Kidney epithelial cell (primary cell): ENCODE data around the gene CRCP. TPM values are rescaled to one million over a fixed set of nuclear protein-coding genes. Genes with fewer than 3 reads are reported as not detected.

Experiments used
- DNase-seq: peaks from one replicate; pipeline ENCODE4 v3.0.0-alpha.2; 2010; ENCODE audit warnings: low read depth
- H3K27me3 ChIP-seq: 2 replicates; pipeline ENCODE4 v1.6.0; 2011; ENCODE audit warnings: low read length; ENCODE audit not compliant: control insufficient read depth, insufficient read depth
- H3K36me3 ChIP-seq: 2 replicates; pipeline ENCODE4 v1.5.1; 2011; ENCODE audit warnings: low read length; ENCODE audit not compliant: control insufficient read depth, insufficient read depth
- H3K4me3 ChIP-seq: 2 replicates; pipeline ENCODE4 v1.5.1; 2011; ENCODE audit warnings: low read depth, mild to moderate bottlenecking, control low read depth, low read length
- total RNA-seq: library from RNA; depleted of rRNA; stranded (reverse); fragments of >200 nt; gene quantifications from 2 replicates; pipeline ENCODE4 v1.2.3, GENCODE V29; 2015
- TF ChIP-seq, protein P1 (sequence below): IDR thresholded peaks from 2 replicates; pipeline ENCODE4 v1.5.1; 2011; ENCODE audit warnings: mild to moderate bottlenecking, moderate library complexity, low read length, control low read depth, inconsistent platforms; ENCODE audit not compliant: insufficient read depth, poor library complexity, severe bottlenecking

Gene CRCP
- total RNA-seq, 1 donor from 2014 or later: 38.5 TPM

DNA sequence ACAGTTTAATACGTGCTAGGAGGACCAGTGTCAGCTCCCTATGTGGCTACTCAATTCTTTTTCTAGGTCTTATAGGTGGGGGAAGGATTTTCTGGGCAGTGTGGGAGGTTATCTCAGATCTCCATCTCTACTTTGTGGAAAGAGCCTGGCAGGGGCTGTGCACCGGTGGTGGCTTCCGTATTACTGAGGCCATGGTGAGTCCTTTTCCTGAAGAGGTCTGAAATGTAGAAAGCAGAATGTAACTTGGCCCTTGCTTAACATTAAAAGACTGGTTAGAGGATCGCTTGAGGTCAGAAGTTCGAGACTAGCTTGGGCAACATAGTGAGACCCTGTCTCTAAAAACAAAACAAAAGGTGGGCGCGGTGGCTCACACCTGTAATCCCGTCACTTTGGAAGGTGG is 87.8 kb downstream of the CRCP start:
- Histone ChIP-seq H3K4me3 (no peak overlapping the region), H3K36me3 (no peaks in the 10 kb centered on the region), H3K27me3 (no peaks in the 10 kb centered on the region)
- TF ChIP-seq, protein P1, sequence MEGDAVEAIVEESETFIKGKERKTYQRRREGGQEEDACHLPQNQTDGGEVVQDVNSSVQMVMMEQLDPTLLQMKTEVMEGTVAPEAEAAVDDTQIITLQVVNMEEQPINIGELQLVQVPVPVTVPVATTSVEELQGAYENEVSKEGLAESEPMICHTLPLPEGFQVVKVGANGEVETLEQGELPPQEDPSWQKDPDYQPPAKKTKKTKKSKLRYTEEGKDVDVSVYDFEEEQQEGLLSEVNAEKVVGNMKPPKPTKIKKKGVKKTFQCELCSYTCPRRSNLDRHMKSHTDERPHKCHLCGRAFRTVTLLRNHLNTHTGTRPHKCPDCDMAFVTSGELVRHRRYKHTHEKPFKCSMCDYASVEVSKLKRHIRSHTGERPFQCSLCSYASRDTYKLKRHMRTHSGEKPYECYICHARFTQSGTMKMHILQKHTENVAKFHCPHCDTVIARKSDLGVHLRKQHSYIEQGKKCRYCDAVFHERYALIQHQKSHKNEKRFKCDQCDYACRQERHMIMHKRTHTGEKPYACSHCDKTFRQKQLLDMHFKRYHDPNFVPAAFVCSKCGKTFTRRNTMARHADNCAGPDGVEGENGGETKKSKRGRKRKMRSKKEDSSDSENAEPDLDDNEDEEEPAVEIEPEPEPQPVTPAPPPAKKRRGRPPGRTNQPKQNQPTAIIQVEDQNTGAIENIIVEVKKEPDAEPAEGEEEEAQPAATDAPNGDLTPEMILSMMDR: no peak
- no peak for DNase-seq

Other genes with a start within 250 kb of the CRCP start
- 20.1 and 22.0 TPM in 2 replicates for gene VKORC1L1, start 241.8 kb upstream of the CRCP start, total RNA-seq
- 18.8 and 20.5 TPM in 2 replicates for gene GUSB, start 132.6 kb upstream of the CRCP start, total RNA-seq
- gene ASL, start 39.0 kb upstream of the CRCP start, total RNA-seq: 51.1 and 71.7 TPM in 2 replicates
- 34.4 and 42.9 TPM in 2 replicates for gene TPST1, start 90.5 kb downstream of the CRCP start, total RNA-seq